ENCODE measurements around the gene PASK.

PASK gene

GRCh38 chr2:241146286-241146685 is 3.0 kb downstream of the PASK start:
- DNase-seq (ENCODE audit: low read depth), result no peak

GRCh38 chr2:241142593-241142992 is 6.7 kb downstream of the PASK start:
- no peak for DNase-seq (ENCODE audit: low read depth)

GRCh38 chr2:241142063-241142462 is 7.2 kb downstream of the PASK start:
- DNase-seq (ENCODE audit: low read depth), result no peak

GRCh38 chr2:241141214-241141770 is 8.0 kb downstream of the PASK start:
- no peak for DNase-seq (ENCODE audit: low read depth)

- no peak for DNase-seq (ENCODE audit: low read depth)
These were observed 8.8 kb downstream of the PASK start for GRCh38 chr2:241140445-241140840.

GRCh38 chr2:241139531-241140444 is 9.5 kb downstream of the PASK start:
- DNase-seq (ENCODE audit: low read depth), result no peak

- DNase-seq (ENCODE audit: low read depth), result no peak
These were observed 10.8 kb downstream of the PASK start for GRCh38 chr2:241138471-241138870.

- DNase-seq (ENCODE audit: low read depth), result no peak
These were observed 11.7 kb downstream of the PASK start for GRCh38 chr2:241137276-241138190.

- DNase-seq (ENCODE audit: low read depth), result no peak
These were observed 12.5 kb downstream of the PASK start for GRCh38 chr2:241136661-241137260.

- no peak for DNase-seq (ENCODE audit: low read depth)
These were observed 13.1 kb downstream of the PASK start for GRCh38 chr2:241136191-241136590.

- no peak for DNase-seq (ENCODE audit: low read depth)
These were observed 13.5 kb downstream of the PASK start for GRCh38 chr2:241135737-241136136.

GRCh38 chr2:241134711-241135110 is 14.6 kb downstream of the PASK start:
- no peak for DNase-seq (ENCODE audit: low read depth)

GRCh38 chr2:241133436-241133820 is 15.8 kb downstream of the PASK start:
- no peak for DNase-seq (ENCODE audit: low read depth)

- no peak for DNase-seq (ENCODE audit: low read depth)
These were observed 16.5 kb downstream of the PASK start for GRCh38 chr2:241132538-241133435.

GRCh38 chr2:241131531-241131930 is 17.7 kb downstream of the PASK start:
- DNase-seq (ENCODE audit: low read depth), result no peak

- no peak for DNase-seq (ENCODE audit: low read depth)
These were observed 19.0 kb downstream of the PASK start for GRCh38 chr2:241130316-241130715.

- no peak for DNase-seq (ENCODE audit: low read depth)
These were observed 20.0 kb downstream of the PASK start for GRCh38 chr2:241129086-241129871.

- DNase-seq (ENCODE audit: low read depth), result no peak
These were observed 21.0 kb downstream of the PASK start for GRCh38 chr2:241128266-241128665.

GRCh38 chr2:241126771-241127202 is 22.5 kb downstream of the PASK start:
- DNase-seq (ENCODE audit: low read depth), result no peak

GRCh38 chr2:241126201-241126611 is 23.1 kb downstream of the PASK start:
- DNase-seq (ENCODE audit: low read depth), result no peak

All from activated T-helper 1 cell treated with Interleukin-2 at 50 U/mL for 16 hours (primary cell).